Suprapubic skin (tissue), 4 donors: ENCODE data around the gene ST7. TPM values are rescaled to one million over a fixed set of nuclear protein-coding genes. Genes with fewer than 3 reads are reported as not detected.

Experiments used
- DNase-seq, 2 donors: peaks; one replicate each; pipeline ENCODE4 v3.0.0-alpha.2; 2019; ENCODE audit warnings: low spot score in 2 of 2
- H3K27ac ChIP-seq: fragments of 200-600 bp; sonication (generic); one replicate; pipeline ENCODE4 v1.5.1; 2019
- H3K27me3 ChIP-seq: fragments of 200-600 bp; sonication (generic); one replicate; pipeline ENCODE4 v1.5.1; 2019
- H3K36me3 ChIP-seq: fragments of 200-600 bp; sonication (generic); one replicate; pipeline ENCODE4 v1.5.1; 2019
- H3K4me1 ChIP-seq: fragments of 200-600 bp; sonication (generic); one replicate; pipeline ENCODE4 v1.5.1; 2019
- H3K4me3 ChIP-seq: fragments of 200-600 bp; sonication (generic); one replicate; pipeline ENCODE4 v1.5.1; 2019; ENCODE audit warnings: mild to moderate bottlenecking
- H3K9me3 ChIP-seq: fragments of 200-600 bp; sonication (generic); one replicate; pipeline ENCODE4 v1.5.1; 2019
- EP300 ChIP-seq: sonication (generic); formaldehyde crosslinking; IDR thresholded peaks from one replicate; pipeline ENCODE4 v1.6.1; 2017; ENCODE audit warnings: antibody characterized with exemption
- POLR2A ChIP-seq, 2 donors: fragments of 450-650 bp; IDR thresholded peaks; one replicate each; pipeline ENCODE4 v1.6.1; 2017; ENCODE audit warnings: antibody characterized with exemption in 2 of 2, mild to moderate bottlenecking in 2 of 2, moderate library complexity in 2 of 2
- POLR2AphosphoS5 ChIP-seq, 3 donors: sonication (generic); formaldehyde crosslinking; IDR thresholded peaks; one replicate each; pipeline ENCODE4 v1.6.1; 2017; ENCODE audit warnings: antibody characterized with exemption in 3 of 3
- WGBS: methylation state at CpG from one replicate; pipeline ENCODE4 v1.1.5; 2018; 5-methylcytosine and 5-hydroxymethylcytosine counted together
- total RNA-seq, 4 donors: library from RNA; depleted of rRNA; stranded (reverse); fragments of >200 nt; gene quantifications; one replicate each; pipeline ENCODE4 v1.1.0, GENCODE V29; 2016
- TF ChIP-seq, protein P1 (sequence below), 2 donors: fragments of 200-600 bp in 1 of 2; fragments of 450-650 bp in 1 of 2; sonication (generic) in 1 of 2; IDR thresholded peaks; one replicate each; pipeline ENCODE4 v1.5.1; 2016 to 2019; ENCODE audit warnings: antibody characterized with exemption in 2 of 2, mild to moderate bottlenecking in 1 of 2, moderate library complexity in 1 of 2

The ST7 gene
- total RNA-seq, 4 donors from 2014 or later: 13.1 to 28.2 (median 18.6) TPM

DNA sequence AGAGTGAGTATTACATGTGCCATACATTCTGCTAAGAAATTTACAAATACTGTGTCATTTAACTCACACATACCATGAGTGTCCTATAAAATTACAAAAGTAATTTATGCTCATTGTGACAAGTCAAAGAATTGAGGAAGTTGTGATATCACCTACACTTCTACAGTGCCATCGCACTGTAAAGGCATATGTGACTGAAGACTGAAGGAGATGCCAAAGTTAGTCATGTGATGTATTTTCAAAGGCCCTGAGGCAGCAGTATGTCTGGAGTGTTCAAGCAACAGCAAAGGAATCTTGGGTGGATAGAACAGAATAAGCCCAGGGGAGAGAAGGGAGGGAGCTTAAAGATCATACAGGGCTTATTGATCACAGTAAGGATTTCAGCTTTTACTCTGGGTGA is 192.8 kb downstream of the ST7 start:
- no peak overlapping the region for H3K4me3 ChIP-seq
- WGBS: 62% methylated on average over 1 of the region's 1 CpG
- H3K27me3 ChIP-seq: no peaks in the 10 kb centered on the region
- no peaks in the 10 kb centered on the region for H3K9me3 ChIP-seq
- TF ChIP-seq EP300 (no peak), POLR2AphosphoS5 (IDR thresholded peaks at IDR 0.05) (no peak), POLR2A (IDR thresholded peaks at IDR 0.05) (no peak)
- TF ChIP-seq, protein P1, sequence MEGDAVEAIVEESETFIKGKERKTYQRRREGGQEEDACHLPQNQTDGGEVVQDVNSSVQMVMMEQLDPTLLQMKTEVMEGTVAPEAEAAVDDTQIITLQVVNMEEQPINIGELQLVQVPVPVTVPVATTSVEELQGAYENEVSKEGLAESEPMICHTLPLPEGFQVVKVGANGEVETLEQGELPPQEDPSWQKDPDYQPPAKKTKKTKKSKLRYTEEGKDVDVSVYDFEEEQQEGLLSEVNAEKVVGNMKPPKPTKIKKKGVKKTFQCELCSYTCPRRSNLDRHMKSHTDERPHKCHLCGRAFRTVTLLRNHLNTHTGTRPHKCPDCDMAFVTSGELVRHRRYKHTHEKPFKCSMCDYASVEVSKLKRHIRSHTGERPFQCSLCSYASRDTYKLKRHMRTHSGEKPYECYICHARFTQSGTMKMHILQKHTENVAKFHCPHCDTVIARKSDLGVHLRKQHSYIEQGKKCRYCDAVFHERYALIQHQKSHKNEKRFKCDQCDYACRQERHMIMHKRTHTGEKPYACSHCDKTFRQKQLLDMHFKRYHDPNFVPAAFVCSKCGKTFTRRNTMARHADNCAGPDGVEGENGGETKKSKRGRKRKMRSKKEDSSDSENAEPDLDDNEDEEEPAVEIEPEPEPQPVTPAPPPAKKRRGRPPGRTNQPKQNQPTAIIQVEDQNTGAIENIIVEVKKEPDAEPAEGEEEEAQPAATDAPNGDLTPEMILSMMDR (IDR thresholded peaks at IDR 0.05): no peak
- H3K27ac ChIP-seq: no peak overlapping the region
- H3K4me1 ChIP-seq: no peaks in the 10 kb centered on the region
- no peak for DNase-seq
- no peaks in the 10 kb centered on the region for H3K36me3 ChIP-seq

DNA sequence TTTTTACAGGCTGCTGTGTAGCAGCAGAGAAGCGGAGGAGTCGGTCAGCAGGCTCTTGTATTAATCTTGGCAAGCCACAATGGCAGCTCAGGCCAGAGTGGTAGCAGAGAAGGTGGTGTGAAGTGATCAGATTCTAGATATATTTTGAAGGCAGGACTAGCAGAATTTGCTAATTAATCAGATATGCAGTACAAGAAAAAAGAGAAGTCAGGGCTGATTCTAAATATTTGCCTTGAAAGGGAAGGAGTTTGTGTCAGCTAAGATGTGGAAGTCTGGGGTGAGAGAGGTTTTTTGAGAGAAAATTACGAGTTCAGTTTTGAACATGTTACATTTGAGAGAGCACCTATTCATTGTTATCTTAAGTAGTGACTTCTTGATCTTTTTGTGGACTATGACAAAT is 193.2 kb downstream of the ST7 start:
- H3K4me1 ChIP-seq: no peaks in the 10 kb centered on the region
- H3K4me3 ChIP-seq: no peak overlapping the region
- no peak overlapping the region for H3K27ac ChIP-seq
- H3K36me3 ChIP-seq: no peaks in the 10 kb centered on the region
- no peaks in the 10 kb centered on the region for H3K27me3 ChIP-seq
- no peak for DNase-seq
- no peak for TF ChIP-seq POLR2AphosphoS5 (IDR thresholded peaks at IDR 0.05)
- TF ChIP-seq, protein P1 (IDR thresholded peaks at IDR 0.05): no peak
- no peak for TF ChIP-seq EP300
- no peak for TF ChIP-seq POLR2A (IDR thresholded peaks at IDR 0.05)
- H3K9me3 ChIP-seq: no peaks in the 10 kb centered on the region
- 82% methylated on average over 3 of the region's 3 CpGs for WGBS

DNA sequence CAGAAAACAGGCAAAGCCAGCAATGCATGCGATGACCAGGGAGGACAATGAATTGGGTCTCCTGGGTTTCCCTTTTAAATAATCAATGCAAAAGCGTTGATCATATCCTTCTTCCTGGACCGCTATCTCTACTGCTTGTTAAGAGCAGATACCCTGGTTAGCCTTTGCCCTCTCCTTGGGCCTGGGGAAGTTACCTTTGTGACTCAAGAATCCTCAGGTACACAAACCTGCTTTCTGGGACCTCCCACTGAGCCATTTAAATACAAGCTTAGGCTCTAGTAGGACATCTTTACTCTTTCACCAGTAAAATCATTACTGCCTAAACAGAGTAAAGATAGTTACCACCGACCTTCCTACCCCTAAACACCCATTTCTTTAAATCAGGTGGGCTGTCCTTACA is 195.7 kb downstream of the ST7 start:
- no peaks in the 10 kb centered on the region for H3K4me1 ChIP-seq
- H3K27ac ChIP-seq: no peak overlapping the region
- no peaks in the 10 kb centered on the region for H3K27me3 ChIP-seq
- no peak for DNase-seq
- H3K4me3 ChIP-seq: no peak overlapping the region
- 92% methylated on average over 4 of the region's 4 CpGs for WGBS
- no peaks in the 10 kb centered on the region for H3K36me3 ChIP-seq
- TF ChIP-seq POLR2A (IDR thresholded peaks at IDR 0.05): no peak
- TF ChIP-seq, protein P1 (IDR thresholded peaks at IDR 0.05): no peak
- TF ChIP-seq EP300: no peak
- TF ChIP-seq POLR2AphosphoS5 (IDR thresholded peaks at IDR 0.05): no peak
- H3K9me3 ChIP-seq: no peaks in the 10 kb centered on the region

DNA sequence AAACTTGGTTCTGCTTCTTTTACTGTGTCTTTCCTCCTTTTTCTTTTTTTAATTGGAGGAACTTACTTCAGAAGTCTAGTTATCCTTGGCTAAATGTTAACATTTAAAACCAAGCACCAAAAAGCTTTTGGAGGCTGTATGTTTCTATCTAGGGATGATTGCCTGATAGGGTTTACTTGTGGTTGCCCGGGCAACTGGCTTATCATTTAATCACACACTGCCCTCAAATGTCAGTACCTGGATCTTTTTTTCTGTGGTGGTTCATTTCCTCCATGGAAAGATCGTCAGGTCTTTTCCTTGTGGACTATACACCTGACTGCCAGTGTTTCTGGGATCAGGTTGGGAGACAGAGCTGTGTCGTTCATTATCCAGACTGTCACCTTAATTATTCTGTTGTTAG is 196.4 kb downstream of the ST7 start:
- no peaks in the 10 kb centered on the region for H3K27me3 ChIP-seq
- WGBS: 57% methylated on average over 3 of the region's 3 CpGs
- no peak for DNase-seq
- TF ChIP-seq, protein P1 (IDR thresholded peaks at IDR 0.05): no peak
- TF ChIP-seq POLR2AphosphoS5 (IDR thresholded peaks at IDR 0.05) (no peak), EP300 (no peak), POLR2A (IDR thresholded peaks at IDR 0.05) (no peak)
- no peaks in the 10 kb centered on the region for H3K4me1 ChIP-seq
- H3K36me3 ChIP-seq: no peaks in the 10 kb centered on the region
- H3K27ac ChIP-seq: no peak overlapping the region
- H3K9me3 ChIP-seq: no peaks in the 10 kb centered on the region
- H3K4me3 ChIP-seq: no peak overlapping the region

DNA sequence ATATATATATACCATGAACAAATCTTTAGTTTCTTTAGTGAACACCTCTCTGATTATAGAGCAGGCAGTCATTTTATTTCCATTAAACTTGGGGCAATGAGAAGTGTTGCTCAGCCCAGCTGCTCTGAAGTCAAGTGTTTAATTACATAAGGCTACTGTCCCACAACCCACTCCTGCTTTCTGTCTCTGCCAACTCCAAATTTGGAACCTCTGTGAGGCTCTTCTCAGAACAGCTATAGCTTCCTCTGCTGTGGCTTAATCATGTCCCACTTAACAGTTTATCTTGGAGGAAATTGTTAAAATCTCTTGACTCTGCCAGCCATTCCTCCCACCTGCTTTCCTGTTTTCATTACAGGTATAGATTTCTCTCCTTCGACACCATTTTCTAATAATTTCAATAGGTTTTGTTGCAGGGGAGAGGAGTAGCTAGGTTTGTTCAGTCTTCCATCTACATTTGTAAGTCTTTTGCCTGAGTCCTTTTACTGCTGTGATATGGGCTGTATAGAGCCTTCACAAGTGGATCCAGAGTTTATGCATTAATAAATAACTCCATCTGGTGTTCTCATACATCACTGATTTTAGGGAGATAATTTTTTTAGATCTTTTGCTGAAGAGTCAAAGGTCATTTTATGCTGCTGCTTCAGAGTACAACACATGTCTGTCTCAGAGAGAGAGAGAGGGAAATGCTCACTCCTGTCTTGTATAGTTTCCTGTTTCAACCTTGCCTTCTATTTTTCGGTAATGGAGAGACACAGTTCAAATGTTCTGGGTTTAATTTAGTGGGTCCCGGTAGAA is 199.1 kb downstream of the ST7 start:
- Histone ChIP-seq H3K9me3 (no peaks in the 10 kb centered on the region), H3K27me3 (no peaks in the 10 kb centered on the region), H3K27ac (no peak overlapping the region), H3K36me3 (no peaks in the 10 kb centered on the region), H3K4me1 (peaks cover 6% of the 10 kb centered on the region), H3K4me3 (no peak overlapping the region)
- no peak for DNase-seq
- TF ChIP-seq EP300 (no peak), POLR2AphosphoS5 (IDR thresholded peaks at IDR 0.05) (no peak), POLR2A (IDR thresholded peaks at IDR 0.05) (no peak)
- TF ChIP-seq, protein P1 (IDR thresholded peaks at IDR 0.05): no peak
- WGBS: 82% methylated on average over 3 of the region's 3 CpGs
